ENCODE data around the gene JMJD1C.
A peak's percentile ranks its signal among the peaks of the same experiment; 100 is the strongest.

The JMJD1C gene

GRCh38 chr10:63264617-63265221 is 201.1 kb downstream of the JMJD1C start:
- Mint-ChIP-seq H3K4me1 (peaks cover 35% of the 10 kb centered on the region), H3K27me3 (no peaks in the 10 kb centered on the region), H3K9me3 (no peaks in the 10 kb centered on the region), H3K27ac (no peak overlapping the region), H3K4me3 (peak overlapping the region; percentile 94), H3K36me3 (peaks cover 22% of the 10 kb centered on the region)

DNA sequence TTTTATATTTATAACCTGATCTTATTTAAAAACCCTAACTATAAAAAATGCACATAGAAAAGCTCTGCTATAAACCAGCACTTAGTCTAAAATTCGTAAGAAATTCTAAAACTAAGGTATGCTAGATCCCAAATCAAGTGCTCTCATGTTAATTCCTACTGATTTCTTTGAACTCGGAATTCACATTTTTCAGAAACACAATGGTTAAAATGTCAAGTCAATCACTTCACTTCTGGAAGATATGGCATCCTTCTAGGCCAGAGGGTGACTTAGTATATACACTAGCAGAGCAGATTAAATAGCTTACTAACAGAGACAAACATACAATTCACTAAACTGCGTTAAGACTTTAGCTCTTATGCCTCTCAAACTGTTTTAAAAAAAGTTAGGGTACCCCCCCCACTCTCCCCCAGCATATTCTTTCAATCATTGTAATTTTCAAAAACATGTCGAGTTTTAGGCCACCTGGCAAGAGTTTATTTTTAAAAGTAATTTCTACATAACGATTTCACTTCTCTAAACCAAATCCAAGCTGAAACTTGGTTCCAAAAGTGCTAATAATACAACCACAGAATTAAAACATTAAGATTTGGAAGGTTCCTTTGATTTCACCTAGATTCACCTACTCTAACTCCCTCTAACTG is 203.2 kb downstream of the JMJD1C start:
- H3K9me3 Mint-ChIP-seq: no peaks in the 10 kb centered on the region
- H3K27ac Mint-ChIP-seq: peak overlapping the region; percentile 55
- H3K27me3 Mint-ChIP-seq: no peaks in the 10 kb centered on the region

DNA sequence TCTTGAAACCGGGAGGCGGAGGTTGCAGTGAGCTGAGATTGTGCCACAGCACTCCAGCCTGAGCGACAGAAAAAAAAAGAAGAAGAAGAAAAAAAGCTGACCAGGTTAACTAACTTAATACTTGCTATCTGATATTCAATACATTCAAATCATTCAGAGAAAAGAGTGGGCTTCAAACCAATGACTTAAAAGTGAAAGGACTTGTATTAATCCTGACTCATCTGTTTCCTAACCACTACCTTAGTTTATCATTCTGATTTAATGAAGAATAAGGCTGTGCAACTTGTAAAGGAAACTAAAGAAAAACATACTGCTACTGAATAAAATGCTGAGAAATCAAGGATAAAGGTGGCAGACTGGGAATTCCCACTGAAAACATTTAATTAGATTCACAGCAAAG is 204.3 kb downstream of the JMJD1C start:
- Mint-ChIP-seq H3K27ac (peak overlapping the region; percentile 59), H3K9me3 (no peaks in the 10 kb centered on the region), H3K4me3 (peak overlapping the region; percentile 72), H3K27me3 (no peaks in the 10 kb centered on the region), H3K4me1 (peaks cover 68% of the 10 kb centered on the region), H3K36me3 (peaks cover 33% of the 10 kb centered on the region)

More for the DNA sequence above, 203.2 kb downstream of the JMJD1C start:
- peaks cover 57% of the 10 kb centered on the region for H3K4me1 Mint-ChIP-seq
- peak overlapping the region; percentile 69 for H3K4me3 Mint-ChIP-seq
- H3K36me3 Mint-ChIP-seq: peaks cover 31% of the 10 kb centered on the region

GRCh38 chr10:63260860-63261251 is 204.9 kb downstream of the JMJD1C start:
- peaks cover 34% of the 10 kb centered on the region for H3K36me3 Mint-ChIP-seq
- H3K27me3 Mint-ChIP-seq: no peaks in the 10 kb centered on the region
- H3K4me1 Mint-ChIP-seq: peaks cover 74% of the 10 kb centered on the region
- no peak overlapping the region for H3K27ac Mint-ChIP-seq
- H3K4me3 Mint-ChIP-seq: peak overlapping the region; percentile 53
- H3K9me3 Mint-ChIP-seq: no peaks in the 10 kb centered on the region

GRCh38 chr10:63260103-63260859 is 205.5 kb downstream of the JMJD1C start:
- Mint-ChIP-seq H3K27me3 (no peaks in the 10 kb centered on the region), H3K36me3 (peaks cover 34% of the 10 kb centered on the region), H3K4me3 (peak overlapping the region; percentile 81), H3K27ac (no peak overlapping the region), H3K4me1 (peaks cover 80% of the 10 kb centered on the region), H3K9me3 (no peaks in the 10 kb centered on the region)

DNA sequence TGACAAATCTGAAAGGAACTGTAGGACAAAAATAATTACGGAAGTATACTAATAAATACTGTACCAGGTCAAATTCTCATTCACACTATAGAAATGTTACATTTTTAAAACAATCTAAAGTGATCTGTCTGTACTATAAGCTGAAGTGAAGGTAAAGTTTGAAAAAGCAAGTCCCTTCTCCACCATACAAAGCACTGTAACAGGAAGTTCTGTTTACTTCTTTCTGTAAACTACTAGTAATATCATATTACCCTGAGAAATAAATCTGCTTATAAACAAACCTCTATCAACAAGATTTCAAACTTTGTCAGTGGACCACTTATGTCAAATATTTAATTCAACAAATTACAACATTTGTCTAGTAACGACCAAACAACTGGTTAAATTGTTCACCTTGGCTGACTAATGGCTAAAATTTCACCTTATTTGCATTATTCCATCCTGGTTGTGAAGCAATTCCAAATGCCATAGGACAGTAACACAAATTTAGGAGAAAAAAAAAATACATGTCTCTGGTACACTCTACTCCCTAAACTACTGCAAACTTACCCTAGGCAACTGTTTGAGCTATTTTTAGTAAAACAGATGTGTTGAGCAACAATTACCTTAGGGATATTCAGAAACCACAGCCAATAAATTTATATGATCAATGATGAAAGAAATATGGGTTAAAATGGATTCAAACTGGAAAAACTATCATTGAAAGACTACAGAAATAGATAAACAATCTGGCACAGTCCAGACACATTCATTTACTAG is 206.7 kb downstream of the JMJD1C start:
- Mint-ChIP-seq H3K27ac (peak overlapping the region; percentile 63), H3K4me3 (peak overlapping the region; percentile 81), H3K4me1 (peaks cover 90% of the 10 kb centered on the region), H3K27me3 (no peaks in the 10 kb centered on the region), H3K9me3 (no peaks in the 10 kb centered on the region), H3K36me3 (peaks cover 33% of the 10 kb centered on the region)

DNA sequence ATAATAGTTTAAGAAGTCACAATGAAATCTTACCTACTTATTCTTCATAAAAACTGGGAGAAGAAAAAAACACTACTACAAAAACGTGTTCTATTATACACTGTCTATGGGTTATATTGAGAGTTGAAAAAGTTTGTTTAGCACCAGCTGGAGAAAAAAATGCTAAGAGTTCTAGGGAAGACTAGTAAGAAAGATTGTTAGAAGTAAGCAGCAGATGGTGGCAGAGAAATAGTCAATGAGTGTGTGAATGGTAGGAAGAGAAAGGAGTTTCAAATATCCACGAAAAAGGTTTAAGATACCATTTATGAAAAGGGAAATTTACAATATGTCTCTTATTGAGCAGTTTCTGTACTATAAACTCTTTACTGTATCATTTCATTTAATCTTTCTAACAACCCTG is 208.0 kb downstream of the JMJD1C start:
- no peak overlapping the region for H3K4me3 Mint-ChIP-seq
- H3K36me3 Mint-ChIP-seq: peaks cover 31% of the 10 kb centered on the region
- no peaks in the 10 kb centered on the region for H3K9me3 Mint-ChIP-seq
- no peak overlapping the region for H3K27ac Mint-ChIP-seq
- no peaks in the 10 kb centered on the region for H3K27me3 Mint-ChIP-seq
- H3K4me1 Mint-ChIP-seq: peaks cover 92% of the 10 kb centered on the region

DNA sequence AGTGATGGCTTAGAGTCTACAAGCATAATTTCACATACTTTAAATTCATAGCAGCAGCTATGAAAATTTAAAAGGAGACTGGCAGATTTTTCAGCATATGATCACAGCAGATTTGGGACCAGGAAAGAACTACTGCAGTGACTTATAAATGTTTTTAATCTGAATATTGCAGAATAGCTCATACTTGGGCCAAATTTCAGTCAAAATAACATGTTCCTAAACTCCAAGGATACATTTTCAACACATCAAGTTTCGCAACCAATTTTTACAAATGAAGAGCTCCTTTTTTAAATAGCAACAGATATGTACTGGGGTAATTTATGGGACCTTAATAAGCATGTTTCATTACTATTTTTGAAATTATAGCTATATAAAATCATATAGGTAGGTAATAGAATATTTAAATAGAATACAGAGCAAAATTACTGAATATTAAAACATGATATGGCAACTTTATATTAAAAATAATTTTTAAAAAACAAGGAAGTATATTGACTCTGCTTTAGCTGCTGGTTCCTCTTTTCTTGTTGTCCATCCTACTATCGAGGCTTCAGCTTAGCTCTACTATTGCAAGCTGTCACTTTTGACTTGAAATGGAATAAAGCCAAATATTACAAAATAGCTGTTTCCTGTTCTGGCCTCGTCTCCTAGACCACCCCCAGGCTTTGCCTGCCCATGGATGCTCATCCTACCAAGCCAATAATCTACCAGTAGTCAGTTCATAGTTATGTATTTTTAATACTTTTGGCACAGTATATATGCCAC is 209.6 kb downstream of the JMJD1C start:
- Mint-ChIP-seq H3K27ac (peak overlapping the region; percentile 38), H3K4me3 (peak overlapping the region; percentile 55), H3K4me1 (peaks cover 90% of the 10 kb centered on the region), H3K9me3 (no peaks in the 10 kb centered on the region), H3K27me3 (no peaks in the 10 kb centered on the region), H3K36me3 (peaks cover 27% of the 10 kb centered on the region)

DNA sequence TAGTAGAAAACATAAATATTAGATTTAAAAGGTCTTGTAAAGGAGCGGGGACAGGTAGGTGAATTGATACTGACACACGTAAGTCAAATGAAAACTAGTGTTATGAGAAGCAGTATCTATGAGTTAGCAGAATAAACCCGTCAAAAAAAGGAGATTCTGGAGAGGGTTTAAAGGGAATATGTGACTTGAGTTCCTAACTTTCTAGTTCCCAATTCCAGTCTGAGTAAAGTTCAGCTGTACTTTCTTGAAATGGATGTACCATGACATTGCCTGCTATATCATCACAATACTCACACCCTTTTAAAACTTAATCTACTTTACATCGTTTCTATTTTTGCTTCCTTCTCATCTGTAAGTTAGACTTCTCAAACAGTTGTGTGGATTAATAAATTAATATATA is 210.5 kb downstream of the JMJD1C start:
- H3K27me3 Mint-ChIP-seq: no peaks in the 10 kb centered on the region
- no peaks in the 10 kb centered on the region for H3K9me3 Mint-ChIP-seq
- peaks cover 88% of the 10 kb centered on the region for H3K4me1 Mint-ChIP-seq
- H3K36me3 Mint-ChIP-seq: peaks cover 23% of the 10 kb centered on the region
- H3K27ac Mint-ChIP-seq: no peak overlapping the region
- no peak overlapping the region for H3K4me3 Mint-ChIP-seq

DNA sequence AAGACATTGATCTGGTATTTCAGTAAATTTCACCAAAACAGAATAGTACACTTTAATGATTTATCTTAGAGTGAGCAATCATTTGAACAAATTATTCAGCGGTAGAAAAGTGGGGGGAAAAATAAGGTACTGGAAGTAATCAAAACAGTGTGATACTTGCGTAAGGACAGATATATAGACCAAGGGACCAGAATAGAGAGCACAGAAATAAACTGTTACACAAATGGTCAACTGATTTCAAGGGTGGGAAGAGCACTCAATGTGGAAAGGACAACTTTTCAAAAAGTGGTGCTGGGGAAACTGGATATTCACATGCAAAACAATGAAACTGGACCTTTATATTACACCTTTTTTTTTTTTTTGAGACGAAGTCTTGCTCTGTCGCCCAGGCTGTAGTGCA is 212.7 kb downstream of the JMJD1C start:
- no peaks in the 10 kb centered on the region for H3K27me3 Mint-ChIP-seq
- H3K36me3 Mint-ChIP-seq: peaks cover 25% of the 10 kb centered on the region
- H3K4me3 Mint-ChIP-seq: no peak overlapping the region
- H3K9me3 Mint-ChIP-seq: no peaks in the 10 kb centered on the region
- H3K4me1 Mint-ChIP-seq: peaks cover 71% of the 10 kb centered on the region
- peak overlapping the region; percentile 2 for H3K27ac Mint-ChIP-seq

- peak overlapping the region; percentile 56 for H3K27ac Mint-ChIP-seq
- H3K4me3 Mint-ChIP-seq: no peak overlapping the region
- peaks cover 68% of the 10 kb centered on the region for H3K4me1 Mint-ChIP-seq
- no peaks in the 10 kb centered on the region for H3K27me3 Mint-ChIP-seq
- peaks cover 24% of the 10 kb centered on the region for H3K36me3 Mint-ChIP-seq
- H3K9me3 Mint-ChIP-seq: peaks cover 2% of the 10 kb centered on the region
These were observed 213.5 kb downstream of the JMJD1C start for GRCh38 chr10:63252095-63252762.

DNA sequence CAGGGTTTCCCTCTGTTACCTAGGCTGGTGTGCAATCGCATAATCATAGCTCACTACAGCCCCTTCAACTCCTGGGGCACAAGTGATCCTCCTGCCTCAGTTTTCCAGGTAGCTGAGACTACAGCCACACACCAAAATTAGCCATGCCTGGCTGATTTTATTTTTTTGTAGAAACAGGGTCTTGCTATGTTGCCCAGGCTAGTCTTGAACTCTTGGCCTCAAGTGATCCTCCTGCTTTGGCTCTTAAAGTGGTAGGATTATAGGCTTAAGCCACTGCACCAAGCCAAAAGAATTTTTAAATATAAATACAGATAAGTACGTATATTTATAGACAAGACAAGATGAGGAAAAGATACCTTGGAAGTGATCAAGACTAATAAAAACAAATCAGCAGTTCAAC is 215.7 kb downstream of the JMJD1C start:
- Mint-ChIP-seq H3K4me3 (no peak overlapping the region), H3K27ac (no peak overlapping the region), H3K4me1 (peaks cover 67% of the 10 kb centered on the region), H3K27me3 (no peaks in the 10 kb centered on the region), H3K36me3 (peaks cover 37% of the 10 kb centered on the region), H3K9me3 (peaks cover 11% of the 10 kb centered on the region)

DNA sequence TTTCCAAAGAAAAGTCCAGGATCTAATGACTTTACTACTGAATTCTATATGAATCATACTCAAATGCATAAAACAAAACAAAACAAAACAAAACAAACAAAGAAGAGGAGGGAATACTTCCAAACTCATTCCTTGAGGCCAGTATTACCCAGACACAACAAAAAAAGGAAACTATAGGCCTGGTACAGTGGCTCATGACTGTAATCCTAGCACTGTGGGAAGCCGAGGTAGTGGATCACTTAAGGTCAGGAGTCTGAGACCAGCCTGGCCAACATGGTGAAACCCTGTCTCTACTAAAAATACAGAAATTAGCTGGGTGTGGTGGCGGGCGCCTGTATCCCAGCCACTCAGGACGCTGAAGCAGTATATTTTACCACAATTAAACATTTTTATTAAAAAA is 218.0 kb downstream of the JMJD1C start:
- no peaks in the 10 kb centered on the region for H3K27me3 Mint-ChIP-seq
- H3K4me1 Mint-ChIP-seq: peaks cover 67% of the 10 kb centered on the region
- no peak overlapping the region for H3K4me3 Mint-ChIP-seq
- H3K36me3 Mint-ChIP-seq: peaks cover 36% of the 10 kb centered on the region
- peaks cover 11% of the 10 kb centered on the region for H3K9me3 Mint-ChIP-seq
- H3K27ac Mint-ChIP-seq: no peak overlapping the region

DNA sequence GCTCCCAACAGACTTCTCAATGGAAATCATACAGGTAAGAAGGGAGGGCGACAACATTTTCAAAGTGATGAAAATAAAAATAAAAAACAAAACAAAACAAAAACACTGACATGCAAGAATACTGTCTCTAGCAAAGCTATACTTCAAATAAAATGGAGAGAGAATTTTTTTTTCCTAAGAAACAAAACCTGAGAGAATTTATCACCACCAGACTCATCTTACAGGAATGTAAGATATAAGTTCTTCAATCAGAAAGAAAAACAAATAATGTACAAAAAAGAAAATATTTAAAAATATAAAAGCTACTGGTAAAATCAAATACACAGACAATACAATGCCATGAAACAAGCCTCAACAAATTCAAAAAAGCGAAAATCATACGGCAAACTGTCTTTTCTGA is 219.4 kb downstream of the JMJD1C start:
- Mint-ChIP-seq H3K4me3 (no peak overlapping the region), H3K36me3 (peaks cover 33% of the 10 kb centered on the region)

More for the DNA sequence above, 219.4 kb downstream of the JMJD1C start:
- Mint-ChIP-seq H3K9me3 (peaks cover 11% of the 10 kb centered on the region), H3K27ac (peak overlapping the region; percentile 53), H3K27me3 (no peaks in the 10 kb centered on the region), H3K4me1 (peaks cover 64% of the 10 kb centered on the region)

Measured in activated naive CD4-positive, alpha-beta T cell treated with anti-CD3 and anti-CD28 coated beads, Interleukin-2, amount 50 U/mL, for 24 hours (primary cell).